ENCODE data around the gene ZNF107. TPM values are rescaled to one million over a fixed set of nuclear protein-coding genes. Genes with fewer than 3 reads are reported as not detected.

The ZNF107 gene
- total and polyA plus RNA-seq, 4 donors = 0.60 to 4.9 (median 1.4) TPM

DNA sequence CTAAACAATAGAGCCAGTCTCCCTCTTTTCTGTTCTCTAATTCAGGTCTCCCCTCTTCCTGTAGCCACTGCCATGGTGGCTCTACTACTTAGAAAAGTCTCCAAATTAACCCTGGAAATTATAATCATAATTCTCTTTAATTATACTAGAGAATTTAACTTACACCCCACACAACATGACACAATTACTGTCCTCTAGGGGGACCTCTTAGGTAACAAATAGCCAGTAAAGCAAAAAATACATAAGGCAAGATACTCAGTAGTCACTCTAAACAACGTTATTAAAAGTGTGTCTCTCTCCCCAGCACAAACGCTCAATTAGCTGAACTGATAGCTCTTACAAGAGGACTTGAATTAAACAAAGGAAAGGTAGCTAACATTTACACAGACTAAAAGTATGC, 44.3 kb upstream of the ZNF107 start:
- 69% methylated on average over 2 of the region's 2 CpGs for WGBS
- DNase-seq (ENCODE audit: low spot score) = no peak
- H3K9ac ChIP-seq (ENCODE audit: low read depth in 1 of 2, low read length in 2 of 2) = no peak overlapping the region
- no peaks in the 10 kb centered on the region for H3K36me3 ChIP-seq (ENCODE audit: control insufficient read depth in 4 of 4, insufficient read depth in 3 of 4, low read depth in 1 of 4, low read length in 3 of 4)
- no peak overlapping the region for H3K4me3 ChIP-seq (ENCODE audit: low read depth in 1 of 3, low read length in 3 of 3)
- H3K4me1 ChIP-seq (ENCODE audit: control insufficient read depth in 4 of 4, insufficient read depth in 4 of 4, low read length in 3 of 4) = peaks cover 0 to 3% (median 0%) of the 10 kb centered on the region in 4 donors
- H3K27ac ChIP-seq (ENCODE audit: low read depth in 1 of 2, low read length in 2 of 2) = no peak overlapping the region
- H3K9me3 ChIP-seq (ENCODE audit: control insufficient read depth in 4 of 4, low read length in 3 of 4) = peaks cover 2 to 16% (median 9%) of the 10 kb centered on the region in 4 donors
- H3K27me3 ChIP-seq (ENCODE audit: control insufficient read depth in 4 of 4, insufficient read depth in 4 of 4, low read length in 3 of 4) = no peaks in the 10 kb centered on the region
- no peak for TF ChIP-seq SP1 (IDR thresholded peaks at IDR 0.05)
- no peak for TF ChIP-seq JUND (IDR thresholded peaks at IDR 0.05)
- TF ChIP-seq, protein P1, sequence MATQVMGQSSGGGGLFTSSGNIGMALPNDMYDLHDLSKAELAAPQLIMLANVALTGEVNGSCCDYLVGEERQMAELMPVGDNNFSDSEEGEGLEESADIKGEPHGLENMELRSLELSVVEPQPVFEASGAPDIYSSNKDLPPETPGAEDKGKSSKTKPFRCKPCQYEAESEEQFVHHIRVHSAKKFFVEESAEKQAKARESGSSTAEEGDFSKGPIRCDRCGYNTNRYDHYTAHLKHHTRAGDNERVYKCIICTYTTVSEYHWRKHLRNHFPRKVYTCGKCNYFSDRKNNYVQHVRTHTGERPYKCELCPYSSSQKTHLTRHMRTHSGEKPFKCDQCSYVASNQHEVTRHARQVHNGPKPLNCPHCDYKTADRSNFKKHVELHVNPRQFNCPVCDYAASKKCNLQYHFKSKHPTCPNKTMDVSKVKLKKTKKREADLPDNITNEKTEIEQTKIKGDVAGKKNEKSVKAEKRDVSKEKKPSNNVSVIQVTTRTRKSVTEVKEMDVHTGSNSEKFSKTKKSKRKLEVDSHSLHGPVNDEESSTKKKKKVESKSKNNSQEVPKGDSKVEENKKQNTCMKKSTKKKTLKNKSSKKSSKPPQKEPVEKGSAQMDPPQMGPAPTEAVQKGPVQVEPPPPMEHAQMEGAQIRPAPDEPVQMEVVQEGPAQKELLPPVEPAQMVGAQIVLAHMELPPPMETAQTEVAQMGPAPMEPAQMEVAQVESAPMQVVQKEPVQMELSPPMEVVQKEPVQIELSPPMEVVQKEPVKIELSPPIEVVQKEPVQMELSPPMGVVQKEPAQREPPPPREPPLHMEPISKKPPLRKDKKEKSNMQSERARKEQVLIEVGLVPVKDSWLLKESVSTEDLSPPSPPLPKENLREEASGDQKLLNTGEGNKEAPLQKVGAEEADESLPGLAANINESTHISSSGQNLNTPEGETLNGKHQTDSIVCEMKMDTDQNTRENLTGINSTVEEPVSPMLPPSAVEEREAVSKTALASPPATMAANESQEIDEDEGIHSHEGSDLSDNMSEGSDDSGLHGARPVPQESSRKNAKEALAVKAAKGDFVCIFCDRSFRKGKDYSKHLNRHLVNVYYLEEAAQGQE (IDR thresholded peaks at IDR 0.05) = no peak
- no peak for TF ChIP-seq RAD21 (IDR thresholded peaks at IDR 0.05)
- no peak for TF ChIP-seq HNF4G (IDR thresholded peaks at IDR 0.05)
- TF ChIP-seq YY1 (IDR thresholded peaks at IDR 0.05) = no peak
- TF ChIP-seq GABPA (IDR thresholded peaks at IDR 0.05 in 1 of 2, conservative IDR thresholded peaks at IDR 0.05 in 1 of 2) = no peak
- no peak for TF ChIP-seq TAF1 (conservative IDR thresholded peaks at IDR 0.05)
- no peak for TF ChIP-seq EGR1 (IDR thresholded peaks at IDR 0.05; ENCODE audit: low read depth in 2 of 2)
- no peak for TF ChIP-seq NR2F2 (IDR thresholded peaks at IDR 0.05)
- no peak for TF ChIP-seq HNF4A (conservative IDR thresholded peaks at IDR 0.05)
- TF ChIP-seq, protein P2, sequence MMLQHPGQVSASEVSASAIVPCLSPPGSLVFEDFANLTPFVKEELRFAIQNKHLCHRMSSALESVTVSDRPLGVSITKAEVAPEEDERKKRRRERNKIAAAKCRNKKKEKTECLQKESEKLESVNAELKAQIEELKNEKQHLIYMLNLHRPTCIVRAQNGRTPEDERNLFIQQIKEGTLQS (IDR thresholded peaks at IDR 0.05) = no peak
- TF ChIP-seq, protein P3, sequence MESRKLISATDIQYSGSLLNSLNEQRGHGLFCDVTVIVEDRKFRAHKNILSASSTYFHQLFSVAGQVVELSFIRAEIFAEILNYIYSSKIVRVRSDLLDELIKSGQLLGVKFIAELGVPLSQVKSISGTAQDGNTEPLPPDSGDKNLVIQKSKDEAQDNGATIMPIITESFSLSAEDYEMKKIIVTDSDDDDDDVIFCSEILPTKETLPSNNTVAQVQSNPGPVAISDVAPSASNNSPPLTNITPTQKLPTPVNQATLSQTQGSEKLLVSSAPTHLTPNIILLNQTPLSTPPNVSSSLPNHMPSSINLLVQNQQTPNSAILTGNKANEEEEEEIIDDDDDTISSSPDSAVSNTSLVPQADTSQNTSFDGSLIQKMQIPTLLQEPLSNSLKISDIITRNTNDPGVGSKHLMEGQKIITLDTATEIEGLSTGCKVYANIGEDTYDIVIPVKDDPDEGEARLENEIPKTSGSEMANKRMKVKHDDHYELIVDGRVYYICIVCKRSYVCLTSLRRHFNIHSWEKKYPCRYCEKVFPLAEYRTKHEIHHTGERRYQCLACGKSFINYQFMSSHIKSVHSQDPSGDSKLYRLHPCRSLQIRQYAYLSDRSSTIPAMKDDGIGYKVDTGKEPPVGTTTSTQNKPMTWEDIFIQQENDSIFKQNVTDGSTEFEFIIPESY (IDR thresholded peaks at IDR 0.05) = no peak
- TF ChIP-seq, protein P4, sequence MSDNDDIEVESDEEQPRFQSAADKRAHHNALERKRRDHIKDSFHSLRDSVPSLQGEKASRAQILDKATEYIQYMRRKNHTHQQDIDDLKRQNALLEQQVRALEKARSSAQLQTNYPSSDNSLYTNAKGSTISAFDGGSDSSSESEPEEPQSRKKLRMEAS (IDR thresholded peaks at IDR 0.05) = no peak
- no peak for TF ChIP-seq RXRA (IDR thresholded peaks at IDR 0.05)
- TF ChIP-seq, protein P5, sequence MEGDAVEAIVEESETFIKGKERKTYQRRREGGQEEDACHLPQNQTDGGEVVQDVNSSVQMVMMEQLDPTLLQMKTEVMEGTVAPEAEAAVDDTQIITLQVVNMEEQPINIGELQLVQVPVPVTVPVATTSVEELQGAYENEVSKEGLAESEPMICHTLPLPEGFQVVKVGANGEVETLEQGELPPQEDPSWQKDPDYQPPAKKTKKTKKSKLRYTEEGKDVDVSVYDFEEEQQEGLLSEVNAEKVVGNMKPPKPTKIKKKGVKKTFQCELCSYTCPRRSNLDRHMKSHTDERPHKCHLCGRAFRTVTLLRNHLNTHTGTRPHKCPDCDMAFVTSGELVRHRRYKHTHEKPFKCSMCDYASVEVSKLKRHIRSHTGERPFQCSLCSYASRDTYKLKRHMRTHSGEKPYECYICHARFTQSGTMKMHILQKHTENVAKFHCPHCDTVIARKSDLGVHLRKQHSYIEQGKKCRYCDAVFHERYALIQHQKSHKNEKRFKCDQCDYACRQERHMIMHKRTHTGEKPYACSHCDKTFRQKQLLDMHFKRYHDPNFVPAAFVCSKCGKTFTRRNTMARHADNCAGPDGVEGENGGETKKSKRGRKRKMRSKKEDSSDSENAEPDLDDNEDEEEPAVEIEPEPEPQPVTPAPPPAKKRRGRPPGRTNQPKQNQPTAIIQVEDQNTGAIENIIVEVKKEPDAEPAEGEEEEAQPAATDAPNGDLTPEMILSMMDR (IDR thresholded peaks at IDR 0.05; ENCODE audit: low read depth, low read length, missing input control) = no peak
- TF ChIP-seq FOXA2 (IDR thresholded peaks at IDR 0.05) = no peak

Data from liver (tissue), 9 donors.